Transverse colon (tissue), 4 donors: ENCODE results near the gene HHIPL1.

Experiments
- CTCF ChIP-seq, 5 experiments: fragments of 200-600 bp in 3 of 5; fragments of 450-650 bp in 2 of 5; sonication (generic) in 3 of 5; IDR thresholded peaks; 1 replicate in 2 of 5; 2 replicates in 3 of 5; pipeline ENCODE4 v1.5.1; 2016 to 2017; ENCODE audit warnings: antibody characterized with exemption in 5 of 5, inconsistent platforms in 3 of 5, mild to moderate bottlenecking in 2 of 5, moderate library complexity in 1 of 5
- POLR2A ChIP-seq: fragments of 450-650 bp; IDR thresholded peaks from one replicate; pipeline ENCODE4 v1.6.1; 2016; ENCODE audit warnings: antibody characterized with exemption, mild to moderate bottlenecking, moderate library complexity
- POLR2AphosphoS5 ChIP-seq, 3 donors: sonication (generic); formaldehyde crosslinking; IDR thresholded peaks; one replicate each; pipeline ENCODE4 v1.6.1; 2016; ENCODE audit warnings: antibody characterized with exemption in 3 of 3

GRCh38 chr14:99689266-99690236, 44.6 kb downstream of the HHIPL1 start:
- no peak for TF ChIP-seq CTCF (IDR thresholded peaks at IDR 0.05)
- TF ChIP-seq POLR2AphosphoS5 (IDR thresholded peaks at IDR 0.05) = no peak
- TF ChIP-seq POLR2A = no peak
